ENCODE measurements around the gene PILRA.

GRCh38 chr7:100371561-100372171 is 1.6 kb upstream of the PILRA start:
- TF ChIP-seq, protein P1, sequence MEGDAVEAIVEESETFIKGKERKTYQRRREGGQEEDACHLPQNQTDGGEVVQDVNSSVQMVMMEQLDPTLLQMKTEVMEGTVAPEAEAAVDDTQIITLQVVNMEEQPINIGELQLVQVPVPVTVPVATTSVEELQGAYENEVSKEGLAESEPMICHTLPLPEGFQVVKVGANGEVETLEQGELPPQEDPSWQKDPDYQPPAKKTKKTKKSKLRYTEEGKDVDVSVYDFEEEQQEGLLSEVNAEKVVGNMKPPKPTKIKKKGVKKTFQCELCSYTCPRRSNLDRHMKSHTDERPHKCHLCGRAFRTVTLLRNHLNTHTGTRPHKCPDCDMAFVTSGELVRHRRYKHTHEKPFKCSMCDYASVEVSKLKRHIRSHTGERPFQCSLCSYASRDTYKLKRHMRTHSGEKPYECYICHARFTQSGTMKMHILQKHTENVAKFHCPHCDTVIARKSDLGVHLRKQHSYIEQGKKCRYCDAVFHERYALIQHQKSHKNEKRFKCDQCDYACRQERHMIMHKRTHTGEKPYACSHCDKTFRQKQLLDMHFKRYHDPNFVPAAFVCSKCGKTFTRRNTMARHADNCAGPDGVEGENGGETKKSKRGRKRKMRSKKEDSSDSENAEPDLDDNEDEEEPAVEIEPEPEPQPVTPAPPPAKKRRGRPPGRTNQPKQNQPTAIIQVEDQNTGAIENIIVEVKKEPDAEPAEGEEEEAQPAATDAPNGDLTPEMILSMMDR (IDR thresholded peaks at IDR 0.05), result no peak
- TF ChIP-seq EZH2 (IDR thresholded peaks at IDR 0.05; ENCODE audit: borderline replicate concordance, insufficient read depth, low read depth, low read length, poor library complexity, severe bottlenecking), result no peak

Data from B cell (primary cell).